GM20000 (cell line): Measurements from ENCODE around the gene ZCCHC13.
"Not testable (repeated sequence)": the region's sequence is repeated elsewhere in the genome, so short reads cannot be mapped to it uniquely, and the experiment has no call there.

ENCODE experiments used
- DNase-seq: peaks from one replicate; pipeline ENCODE4 v3.0.0; 2012; ENCODE audit warnings: low spot score
- TF ChIP-seq, protein P1 (sequence below): IDR thresholded peaks from 2 replicates; pipeline ENCODE4 v1.5.1; 2012; ENCODE audit warnings: mild to moderate bottlenecking, control low read depth; ENCODE audit errors: extremely low read depth, missing control alignments

ZCCHC13 gene

DNA sequence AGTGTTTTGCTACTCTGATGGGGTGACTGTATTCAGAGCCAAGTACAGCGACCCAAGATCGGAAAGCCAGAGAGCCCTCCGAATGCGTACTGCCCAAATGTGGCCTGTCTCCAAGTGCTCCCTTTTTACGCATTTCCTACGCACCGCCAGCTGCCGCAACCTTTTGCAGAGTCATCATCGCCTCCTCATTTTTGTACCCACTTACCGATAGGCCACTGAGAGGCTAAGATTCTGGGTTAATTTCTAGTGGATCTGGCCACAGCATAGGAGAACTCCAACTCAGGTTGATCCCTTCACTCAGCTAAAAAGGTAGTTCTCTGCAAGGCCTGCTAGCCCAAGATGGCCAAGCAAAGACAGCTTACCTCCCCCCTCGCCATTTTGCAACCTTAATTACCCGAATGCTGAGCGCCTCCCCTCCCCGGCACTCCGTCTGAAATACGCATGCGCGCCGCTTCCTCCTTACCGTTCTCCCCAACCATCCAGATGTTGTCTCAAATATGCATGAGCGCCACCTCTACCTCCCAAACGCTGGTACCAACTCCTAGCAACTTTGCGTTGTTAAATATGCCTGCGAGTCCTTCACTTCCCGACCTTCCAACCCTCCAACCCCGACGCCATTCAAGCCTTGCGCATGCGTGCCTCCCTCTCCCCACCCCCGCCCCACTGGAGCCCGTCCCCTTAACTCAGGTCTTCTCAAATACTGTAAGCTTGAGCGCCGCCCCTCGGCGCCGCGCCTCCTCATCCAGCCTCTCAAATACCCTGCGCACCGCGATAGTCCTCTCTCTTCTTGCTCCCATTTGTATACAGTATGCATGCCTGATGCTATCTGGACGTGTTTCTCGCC, 11.8 kb upstream of the ZCCHC13 start:
- TF ChIP-seq, protein P1, sequence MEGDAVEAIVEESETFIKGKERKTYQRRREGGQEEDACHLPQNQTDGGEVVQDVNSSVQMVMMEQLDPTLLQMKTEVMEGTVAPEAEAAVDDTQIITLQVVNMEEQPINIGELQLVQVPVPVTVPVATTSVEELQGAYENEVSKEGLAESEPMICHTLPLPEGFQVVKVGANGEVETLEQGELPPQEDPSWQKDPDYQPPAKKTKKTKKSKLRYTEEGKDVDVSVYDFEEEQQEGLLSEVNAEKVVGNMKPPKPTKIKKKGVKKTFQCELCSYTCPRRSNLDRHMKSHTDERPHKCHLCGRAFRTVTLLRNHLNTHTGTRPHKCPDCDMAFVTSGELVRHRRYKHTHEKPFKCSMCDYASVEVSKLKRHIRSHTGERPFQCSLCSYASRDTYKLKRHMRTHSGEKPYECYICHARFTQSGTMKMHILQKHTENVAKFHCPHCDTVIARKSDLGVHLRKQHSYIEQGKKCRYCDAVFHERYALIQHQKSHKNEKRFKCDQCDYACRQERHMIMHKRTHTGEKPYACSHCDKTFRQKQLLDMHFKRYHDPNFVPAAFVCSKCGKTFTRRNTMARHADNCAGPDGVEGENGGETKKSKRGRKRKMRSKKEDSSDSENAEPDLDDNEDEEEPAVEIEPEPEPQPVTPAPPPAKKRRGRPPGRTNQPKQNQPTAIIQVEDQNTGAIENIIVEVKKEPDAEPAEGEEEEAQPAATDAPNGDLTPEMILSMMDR: peak; percentile 24
- peak; percentile 77 for DNase-seq

DNA sequence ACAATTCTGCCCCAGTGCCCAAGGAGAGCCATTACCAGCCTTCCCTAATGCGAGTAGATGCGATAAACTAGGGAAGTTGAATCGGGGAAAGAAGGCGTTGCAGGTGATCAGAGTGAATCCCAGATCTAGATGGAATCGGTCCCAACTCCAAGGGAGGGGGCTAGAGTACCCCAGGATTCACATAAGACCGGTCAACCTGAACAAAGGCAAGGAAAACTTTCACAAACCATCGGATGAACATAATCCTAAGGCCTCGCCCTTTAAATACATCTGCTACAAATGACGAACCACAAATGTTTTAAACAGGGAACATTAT, 11.2 kb upstream of the ZCCHC13 start:
- DNase-seq: no peak
- TF ChIP-seq, protein P1: no peak

DNA sequence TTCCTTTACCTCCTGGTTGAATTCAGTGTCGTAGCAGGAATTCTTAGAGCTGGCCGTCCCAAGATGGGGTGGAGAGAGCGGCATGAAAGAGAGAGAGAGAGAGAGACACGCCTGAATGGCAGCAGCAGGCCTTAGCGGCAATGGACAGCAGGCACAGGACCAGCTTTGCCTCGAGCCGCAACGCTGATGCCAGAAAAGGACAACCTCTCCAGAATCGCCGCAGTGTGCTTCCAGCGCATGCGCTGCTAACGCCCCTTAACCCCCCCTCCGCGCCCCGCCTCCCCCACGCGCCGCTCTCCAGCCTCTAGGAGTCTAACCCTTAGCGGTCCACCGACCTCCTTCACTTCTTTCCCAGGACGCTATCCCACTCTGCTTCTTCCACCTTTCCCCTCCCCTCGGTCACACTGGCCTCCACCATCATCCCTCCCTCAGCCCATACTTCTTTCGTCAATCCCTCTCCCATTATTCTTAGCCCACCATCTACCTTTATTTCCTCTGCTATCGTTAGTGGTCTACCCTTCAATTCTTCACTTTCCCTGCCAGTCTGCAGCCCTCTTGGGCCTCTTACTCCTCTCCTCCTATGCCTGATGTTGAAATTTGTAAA, 10.5 kb upstream of the ZCCHC13 start:
- DNase-seq: peak; percentile 66
- TF ChIP-seq, protein P1: no peak

DNA sequence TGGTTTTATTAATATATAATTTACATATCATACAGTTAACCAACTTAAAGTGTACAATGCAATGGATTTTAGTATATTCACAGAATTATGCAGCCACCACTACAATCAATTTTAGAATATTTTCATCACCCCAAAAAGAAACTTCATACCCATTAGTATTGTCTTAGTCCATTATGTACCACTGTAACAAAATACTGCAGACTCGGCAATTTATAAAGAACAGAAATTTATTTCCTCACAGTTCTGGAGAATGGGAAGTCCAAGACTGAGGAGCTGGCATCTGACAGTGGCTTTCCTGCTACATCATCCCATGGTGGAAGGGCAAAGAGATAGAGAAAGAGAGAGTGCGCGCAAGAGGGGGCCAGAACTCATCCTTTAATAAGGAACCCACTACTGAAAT, 8.9 kb upstream of the ZCCHC13 start:
- TF ChIP-seq, protein P1: no peak
- DNase-seq: no peak

DNA sequence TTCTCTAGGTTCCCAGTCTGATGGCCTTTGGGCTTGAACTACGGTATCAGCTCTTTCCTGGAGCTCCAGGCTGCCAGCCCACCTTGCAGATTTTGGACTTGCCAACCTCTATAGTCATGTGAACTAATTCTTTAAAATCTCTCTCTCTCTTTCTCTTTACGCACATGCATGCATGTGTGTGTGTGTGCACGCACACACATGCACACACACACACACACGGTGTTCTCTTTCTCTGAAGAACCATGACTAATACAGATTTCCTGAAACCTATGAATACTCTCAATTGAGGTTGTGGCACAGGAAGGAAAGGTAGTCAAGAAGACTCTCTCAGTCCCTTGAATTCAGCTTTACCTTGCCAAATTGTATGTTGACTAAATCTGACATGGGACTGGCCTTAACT, 6.2 kb upstream of the ZCCHC13 start:
- TF ChIP-seq, protein P1: no peak
- DNase-seq: no peak

DNA sequence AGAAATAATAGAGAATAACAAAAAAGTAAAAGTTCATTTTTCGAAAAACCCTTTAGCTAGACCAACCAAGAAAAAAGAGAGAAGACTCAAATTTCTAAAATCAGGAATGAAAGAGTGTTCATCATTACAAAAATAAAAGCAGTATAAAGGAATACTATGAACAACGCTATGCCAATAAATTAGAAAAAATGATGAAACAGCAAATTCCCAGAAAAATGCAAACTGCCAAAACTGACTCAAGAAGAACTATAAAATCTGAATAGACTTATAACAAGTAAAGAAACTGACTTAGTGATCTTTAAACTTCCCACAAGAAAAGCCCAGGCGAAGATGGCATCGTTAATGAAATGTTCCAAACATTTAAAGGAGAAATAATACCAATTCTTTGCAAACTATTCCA, 3.1 kb upstream of the ZCCHC13 start:
- TF ChIP-seq, protein P1: no peak

DNA sequence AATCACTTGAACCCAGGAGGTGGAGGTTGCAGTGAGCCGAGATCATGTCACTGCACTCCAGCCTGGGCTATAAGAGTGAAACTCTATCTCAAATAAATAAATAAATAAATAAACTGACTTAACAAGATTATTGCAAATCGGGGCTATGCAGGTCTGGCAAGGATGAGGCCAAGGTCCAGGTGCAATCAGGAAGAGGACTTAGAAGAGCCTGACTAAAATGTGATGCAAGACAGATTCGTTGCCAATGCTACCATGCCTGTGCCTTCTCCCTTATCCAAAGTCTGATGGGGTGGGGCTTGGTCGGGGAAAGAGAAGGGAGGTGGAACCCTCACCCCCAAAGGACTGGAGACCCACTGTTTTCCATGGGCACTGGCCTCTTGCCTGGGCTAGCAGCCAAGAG, 14.7 kb downstream of the ZCCHC13 start:
- TF ChIP-seq, protein P1: no peak
- no peak for DNase-seq

More for the DNA sequence above, 3.1 kb upstream of the ZCCHC13 start:
- no peak for DNase-seq

DNA sequence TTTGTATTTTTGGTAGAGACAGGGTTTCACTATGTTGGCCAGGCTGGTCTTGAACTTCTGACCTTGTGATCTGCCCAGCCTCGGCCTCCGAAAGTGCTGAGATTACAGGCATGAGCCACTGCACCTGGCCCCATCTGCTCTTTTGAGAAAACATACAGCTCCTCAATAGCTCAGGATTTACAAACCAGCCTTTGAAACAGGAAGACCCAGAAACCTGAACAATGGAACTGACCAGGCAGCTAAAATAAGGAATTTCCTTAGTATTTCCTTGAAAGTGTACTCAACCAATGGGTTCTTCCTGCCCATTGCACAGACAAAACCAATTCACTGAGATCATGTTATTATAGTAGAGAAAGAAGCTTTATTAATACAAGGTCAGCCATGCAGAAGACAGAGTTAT, 15.3 kb downstream of the ZCCHC13 start:
- DNase-seq: not testable (repeated sequence)
